Activated CD8-positive, alpha-beta memory T cell treated with anti-CD3 and anti-CD28 coated beads, Interleukin-2, amount 50 U/mL, for 1 hour (primary cell): Measurements from ENCODE around the gene ADSS1.
"Not testable (repeated sequence)": the region's sequence is repeated elsewhere in the genome, so short reads cannot be mapped to it uniquely, and the experiment has no call there.

ENCODE experiments used
- DNase-seq: peaks from one replicate; pipeline ENCODE4 v3.0.0-alpha.2; 2020; ENCODE audit errors: extremely low read depth

ADSS1 gene

DNA sequence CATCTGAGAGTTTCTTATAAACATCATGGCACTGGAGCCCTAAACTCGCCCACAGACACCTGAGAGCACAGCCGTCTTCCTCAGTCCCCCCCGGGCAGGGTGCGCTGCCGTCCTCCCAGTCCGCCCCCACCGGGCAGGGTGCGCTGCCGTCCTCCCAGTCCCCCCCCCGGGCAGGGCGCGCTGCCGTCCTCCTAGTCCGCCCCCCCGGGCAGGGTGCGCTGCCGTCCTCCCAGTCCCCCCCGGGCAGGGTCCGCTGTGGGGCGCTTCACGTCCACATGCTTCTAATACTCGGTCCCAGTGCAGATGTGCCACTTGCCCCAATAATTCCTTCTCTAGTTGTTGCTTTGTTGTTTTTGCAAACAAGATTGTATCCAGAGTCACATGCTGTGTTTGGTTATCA lies 6.9 kb upstream of the ADSS1 start:
- DNase-seq = no peak

DNA sequence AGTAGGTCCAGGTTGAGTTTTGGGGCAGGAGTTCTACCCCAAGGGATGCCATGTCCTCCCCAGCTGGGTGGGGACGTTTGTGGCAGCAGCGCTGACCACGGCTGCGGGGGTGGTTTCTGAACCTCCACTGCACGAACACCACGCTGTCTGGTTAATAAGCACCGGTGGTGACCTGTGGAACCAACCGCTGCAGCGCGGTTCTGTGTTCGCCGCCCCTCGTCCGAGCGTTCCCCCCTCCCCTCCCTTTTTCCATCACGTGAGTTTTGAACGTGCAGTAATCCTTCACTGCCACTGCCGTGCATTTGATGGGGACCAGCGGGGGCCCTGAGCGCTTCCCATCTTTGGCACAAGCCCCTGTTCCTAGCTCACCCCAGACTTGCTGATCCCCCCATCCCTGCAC lies 6.4 kb upstream of the ADSS1 start:
- no peak for DNase-seq

DNA sequence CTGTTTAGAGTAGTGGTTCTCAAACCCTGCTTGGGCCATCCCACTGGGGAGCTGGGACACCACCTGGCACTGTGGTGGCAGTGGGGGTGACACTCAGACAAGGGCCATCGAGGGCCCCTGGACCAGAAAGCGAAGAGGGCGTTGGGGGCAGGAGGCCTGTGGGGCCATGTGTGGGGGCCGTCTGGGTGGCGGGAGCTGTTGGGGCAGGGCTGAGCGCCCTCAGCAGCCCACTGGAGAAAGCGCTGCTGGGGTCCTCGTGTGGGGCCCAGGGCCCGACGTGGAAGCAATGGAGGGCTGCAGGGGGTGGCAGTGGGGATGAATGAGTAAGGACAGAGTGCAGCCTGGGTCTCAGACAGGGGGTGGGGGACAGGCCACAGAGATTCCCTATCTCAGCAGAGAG lies 5.9 kb upstream of the ADSS1 start:
- no peak for DNase-seq

DNA sequence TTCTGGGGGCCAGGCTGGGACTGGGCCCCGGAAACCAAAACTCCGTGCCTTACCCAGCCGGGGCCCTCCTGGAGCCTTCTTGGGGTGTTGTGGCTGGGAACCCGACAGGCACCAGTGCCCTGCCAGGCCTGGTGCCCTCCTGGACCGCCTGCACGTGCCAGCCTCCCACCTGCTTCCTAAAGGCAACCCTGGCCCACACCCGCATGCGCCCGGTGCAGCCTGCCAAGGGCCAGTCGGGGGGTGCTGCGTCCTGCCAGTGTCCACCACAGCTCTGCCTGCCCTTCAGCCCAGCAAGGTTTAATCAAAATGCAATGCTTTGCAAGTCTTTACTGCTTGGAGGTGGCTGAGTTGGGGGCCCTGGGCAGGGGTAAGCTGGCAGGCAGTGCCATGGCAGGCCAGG lies 5.2 kb upstream of the ADSS1 start:
- DNase-seq = no peak

DNA sequence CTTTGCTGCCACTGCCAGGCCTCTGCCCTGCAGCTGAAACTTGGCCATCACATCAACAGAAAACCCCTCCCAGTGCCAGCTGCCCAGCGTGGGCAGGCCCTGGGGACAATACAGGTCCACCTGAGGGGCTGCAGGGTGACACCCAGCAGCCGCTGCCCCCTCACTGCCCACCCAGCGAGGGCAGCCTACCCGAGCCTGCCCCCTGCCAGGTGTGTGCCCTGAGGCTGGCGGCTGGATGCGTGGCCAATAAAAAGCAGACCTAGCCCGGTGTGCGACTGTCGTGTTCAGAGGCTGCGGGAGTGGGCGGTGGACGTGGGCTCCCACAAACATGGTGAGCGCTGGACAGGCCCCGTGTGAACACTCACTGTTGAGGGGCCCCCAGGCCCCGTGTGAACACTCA lies 4.7 kb upstream of the ADSS1 start:
- DNase-seq = no peak

DNA sequence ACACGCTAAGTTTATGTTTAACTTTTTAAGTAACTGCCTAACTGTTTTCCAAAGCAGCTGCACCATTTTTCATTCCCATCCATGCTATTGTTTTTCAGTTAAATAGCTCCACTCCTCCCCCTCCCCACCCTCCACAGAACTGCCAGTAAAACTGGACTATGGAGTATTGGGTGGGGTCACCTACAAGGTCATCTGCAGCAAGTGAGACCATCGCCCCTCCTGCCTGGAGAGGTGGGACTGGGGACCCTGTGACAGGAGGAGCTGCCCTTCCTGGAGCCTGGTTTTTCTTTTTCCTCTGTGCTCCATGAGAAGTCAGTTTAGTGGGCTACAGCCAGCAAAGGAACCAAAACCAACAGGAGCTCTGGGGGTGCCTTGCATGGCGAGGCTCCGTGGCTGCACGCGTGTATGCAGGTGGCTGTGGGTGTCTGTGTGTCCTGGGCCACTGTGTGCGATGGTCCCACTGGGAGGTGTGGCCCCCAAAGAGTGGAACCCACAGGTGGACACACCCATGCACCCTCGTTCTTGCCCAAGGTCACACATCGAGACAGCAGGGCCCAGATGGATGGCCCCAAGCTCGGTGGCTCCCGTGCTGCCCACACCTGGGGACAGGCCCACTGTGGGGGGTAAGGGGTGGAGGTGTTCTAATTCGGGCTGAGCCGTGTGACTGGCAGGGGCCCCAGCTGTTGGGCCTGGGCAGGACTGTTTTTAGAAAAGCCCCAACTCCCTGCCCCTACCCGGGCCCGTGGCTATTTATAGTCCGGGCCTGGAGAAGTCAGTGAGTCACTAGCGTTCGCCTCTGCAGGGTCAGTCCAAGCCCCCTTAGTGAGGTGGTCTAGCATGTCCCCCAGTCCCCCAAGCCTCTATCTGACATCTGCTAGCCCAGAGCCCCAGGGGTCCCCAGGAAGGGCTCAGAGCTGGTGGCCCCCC lies 2.3 kb upstream of the ADSS1 start:
- no peak for DNase-seq

DNA sequence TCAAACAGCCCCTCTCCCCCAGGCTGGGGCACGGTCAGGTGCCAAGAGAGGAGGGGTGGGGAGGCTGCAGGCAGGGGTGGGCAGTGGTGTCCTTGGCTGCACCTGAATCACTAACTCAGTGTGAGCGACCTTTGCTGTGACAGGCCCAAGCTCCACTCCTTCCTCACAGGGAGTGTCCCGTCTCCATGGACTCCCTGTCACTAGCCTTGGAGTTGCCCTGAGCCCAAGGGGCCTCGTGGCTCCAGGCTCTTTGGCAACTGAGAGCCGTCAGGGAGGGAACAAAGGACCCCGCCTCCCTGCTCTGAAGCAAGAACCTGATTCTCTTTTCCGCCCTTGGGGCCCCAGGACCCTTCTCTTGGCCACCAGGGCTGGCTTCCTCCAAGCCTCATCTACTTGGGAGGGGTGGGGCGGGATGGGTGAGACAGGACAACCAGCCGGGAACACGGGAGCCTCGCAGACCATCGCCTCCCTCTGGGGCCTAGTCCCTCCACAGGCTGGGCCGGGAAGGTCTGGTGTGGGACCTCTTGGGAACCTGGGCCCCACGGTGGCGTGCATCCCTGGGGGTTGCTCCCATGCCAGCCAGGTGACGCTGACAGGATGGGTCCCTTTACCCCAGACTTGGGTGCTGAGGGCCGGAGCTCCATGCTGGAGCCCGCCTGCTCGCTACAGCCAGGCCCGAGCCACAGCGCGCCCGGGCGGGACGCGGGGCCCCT lies 935 bp upstream of the ADSS1 start:
- DNase-seq = no peak

DNA sequence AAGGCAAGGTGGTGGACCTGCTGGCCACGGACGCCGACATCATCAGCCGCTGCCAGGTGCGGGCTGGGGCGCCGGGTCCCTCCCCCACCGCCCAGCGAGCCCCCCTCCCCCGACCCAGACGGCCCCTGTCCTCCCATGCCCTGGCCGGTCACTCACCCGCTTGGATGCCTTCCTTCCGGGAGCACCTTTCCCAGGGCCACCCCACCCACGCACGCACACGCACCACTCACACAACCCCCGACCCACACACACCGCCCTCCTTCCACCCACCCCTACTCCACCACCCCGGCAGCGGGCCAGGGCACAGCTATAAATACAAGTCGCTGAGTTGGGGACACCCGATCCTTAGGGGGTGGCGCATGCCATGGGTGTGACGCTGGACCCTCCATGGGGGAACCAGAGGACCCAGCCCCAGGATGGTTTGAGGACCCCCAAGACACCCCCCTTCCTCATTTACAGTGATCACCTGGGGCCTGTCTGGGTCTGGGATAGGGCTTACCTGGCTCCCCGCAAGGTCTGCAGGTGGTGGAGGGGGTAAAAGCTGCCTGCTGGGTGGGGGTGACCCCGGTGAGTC lies 465 bp downstream of the ADSS1 start:
- no peak for DNase-seq

DNA sequence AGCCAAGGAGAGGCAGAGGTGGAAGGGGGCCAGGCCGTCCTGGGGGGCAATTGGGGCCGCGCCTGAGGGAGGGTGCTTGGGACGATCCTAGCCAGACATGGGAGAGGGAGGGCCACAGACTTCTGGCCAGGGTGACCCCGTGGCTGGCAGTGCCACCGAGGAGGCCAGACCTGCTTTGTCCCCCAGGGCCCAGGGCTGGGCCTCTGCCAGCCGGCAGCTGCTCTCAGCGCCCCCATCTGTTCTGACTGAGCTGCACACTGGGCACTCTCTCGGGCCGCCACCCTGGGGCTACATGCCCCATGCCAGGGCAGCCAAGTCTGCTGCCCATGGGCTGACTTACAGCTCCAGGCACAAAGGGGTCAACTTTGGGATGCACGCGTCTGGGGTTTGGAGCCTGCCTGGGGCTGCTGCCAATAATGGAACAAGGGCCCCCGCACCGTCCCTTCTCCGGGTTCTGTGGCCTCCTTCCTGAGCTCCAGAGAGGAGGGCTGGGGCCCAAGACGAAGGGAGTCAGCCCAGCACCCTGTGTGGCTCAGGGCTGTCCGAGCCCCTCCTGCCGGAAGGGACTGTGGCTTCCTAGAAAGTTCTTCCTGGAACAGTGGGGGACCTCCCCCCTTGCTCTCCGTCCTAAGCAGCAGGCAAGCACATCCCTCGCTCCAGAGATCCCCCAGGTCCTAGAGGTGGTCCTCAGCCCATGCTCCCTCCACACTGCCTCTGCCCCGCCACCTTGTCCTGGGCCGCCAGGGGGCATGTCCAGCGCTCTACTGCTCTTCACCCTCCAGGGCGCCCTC lies 1.1 kb downstream of the ADSS1 start:
- DNase-seq = no peak

DNA sequence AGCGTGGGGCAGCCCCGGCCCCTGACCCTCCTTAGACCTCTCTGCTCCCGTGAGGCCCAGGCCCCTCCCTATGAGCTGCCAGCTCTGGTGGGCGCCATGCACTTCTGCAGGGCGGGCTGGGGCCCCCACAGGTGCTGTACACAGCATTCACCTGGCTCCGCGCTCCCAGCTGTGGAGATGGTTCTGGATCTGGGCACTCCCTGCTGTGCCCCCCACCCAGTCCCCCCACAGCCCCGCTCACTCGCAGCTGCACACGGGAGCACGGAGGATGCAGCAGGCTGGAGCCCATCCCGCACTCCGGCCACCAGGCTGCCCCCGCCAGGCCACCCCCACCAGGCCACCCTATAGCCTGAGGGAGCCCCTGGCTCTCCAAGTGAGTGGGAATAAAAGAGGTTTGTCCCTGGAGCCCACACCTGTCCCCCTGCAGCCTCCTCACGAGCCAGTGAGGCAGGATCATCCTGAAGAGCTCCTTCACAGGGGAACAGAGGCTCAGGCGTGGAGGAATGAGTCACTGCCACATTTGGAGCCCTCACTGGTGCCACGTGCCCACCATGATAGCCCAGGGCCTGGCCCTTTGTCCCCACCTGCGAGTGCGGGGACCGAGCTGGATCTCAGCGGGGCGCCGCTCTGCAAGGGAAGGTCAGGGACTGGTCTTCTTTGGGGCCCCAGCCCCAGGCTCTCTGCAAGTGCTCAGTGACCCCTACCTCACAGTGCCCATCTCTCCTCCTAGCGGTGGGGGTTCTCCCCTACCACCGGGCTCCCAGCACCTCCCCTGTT lies 1.9 kb downstream of the ADSS1 start:
- DNase-seq = no peak

DNA sequence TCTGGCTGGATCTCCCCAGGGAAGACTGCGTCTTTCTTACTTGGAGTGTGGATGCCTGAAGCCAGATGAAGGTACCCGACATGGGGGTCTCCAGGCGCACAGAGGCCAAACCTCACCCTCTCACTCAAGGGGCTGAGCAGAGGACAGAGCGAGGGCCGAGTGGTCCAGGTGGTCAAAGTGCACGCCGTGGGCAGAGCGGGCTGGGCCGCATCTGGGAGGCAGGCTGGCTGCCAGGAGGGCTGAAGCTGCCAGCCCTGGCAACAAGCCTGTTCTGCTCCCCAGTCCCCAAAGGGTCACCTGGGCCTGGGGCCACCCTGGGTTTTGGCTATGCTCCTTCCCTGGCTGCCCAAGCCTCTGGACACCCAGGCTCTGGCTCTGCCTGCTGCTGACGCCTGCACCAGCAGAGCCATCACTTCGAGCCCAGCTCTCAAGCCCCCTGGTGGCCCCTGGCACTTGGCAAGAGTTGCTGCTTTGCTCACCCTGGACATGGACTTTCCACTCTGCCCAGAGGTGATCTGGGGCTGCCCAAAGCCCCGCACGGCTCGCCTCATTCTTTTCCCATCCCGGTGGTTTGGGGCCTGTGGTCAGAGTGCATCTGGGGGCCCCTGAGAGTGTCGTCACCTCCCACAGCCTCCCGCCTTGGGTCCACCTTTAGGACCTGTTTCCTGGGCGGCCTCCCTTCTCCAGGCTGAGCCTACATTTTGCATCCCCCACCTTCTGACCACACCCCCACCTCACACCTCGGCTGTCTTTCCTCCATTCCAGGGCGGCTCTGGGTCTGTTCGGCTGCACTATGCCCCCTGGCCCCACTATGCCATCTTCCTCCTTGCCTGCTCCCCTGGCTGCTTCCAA lies 2.8 kb downstream of the ADSS1 start:
- no peak for DNase-seq

DNA sequence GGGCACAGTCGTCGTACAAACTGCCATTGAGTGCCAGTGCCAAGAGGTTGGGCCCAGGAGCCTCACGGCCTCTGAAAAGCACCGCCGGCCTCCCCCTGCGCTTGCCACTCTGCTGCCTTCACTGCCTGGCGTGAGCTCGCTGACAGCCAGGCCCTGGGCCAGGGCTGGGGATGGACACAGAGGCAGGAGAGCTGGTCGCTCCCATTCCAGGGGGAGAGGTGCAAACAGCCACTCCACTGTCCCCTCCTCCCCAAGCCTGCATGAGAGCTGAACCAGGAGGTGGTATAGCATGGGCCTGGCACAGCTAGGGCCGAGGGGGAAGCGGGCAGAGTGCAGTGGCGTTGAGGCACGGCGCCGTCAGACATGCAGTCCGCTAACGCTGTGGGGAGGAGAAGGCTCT lies 4.6 kb downstream of the ADSS1 start:
- no peak for DNase-seq

DNA sequence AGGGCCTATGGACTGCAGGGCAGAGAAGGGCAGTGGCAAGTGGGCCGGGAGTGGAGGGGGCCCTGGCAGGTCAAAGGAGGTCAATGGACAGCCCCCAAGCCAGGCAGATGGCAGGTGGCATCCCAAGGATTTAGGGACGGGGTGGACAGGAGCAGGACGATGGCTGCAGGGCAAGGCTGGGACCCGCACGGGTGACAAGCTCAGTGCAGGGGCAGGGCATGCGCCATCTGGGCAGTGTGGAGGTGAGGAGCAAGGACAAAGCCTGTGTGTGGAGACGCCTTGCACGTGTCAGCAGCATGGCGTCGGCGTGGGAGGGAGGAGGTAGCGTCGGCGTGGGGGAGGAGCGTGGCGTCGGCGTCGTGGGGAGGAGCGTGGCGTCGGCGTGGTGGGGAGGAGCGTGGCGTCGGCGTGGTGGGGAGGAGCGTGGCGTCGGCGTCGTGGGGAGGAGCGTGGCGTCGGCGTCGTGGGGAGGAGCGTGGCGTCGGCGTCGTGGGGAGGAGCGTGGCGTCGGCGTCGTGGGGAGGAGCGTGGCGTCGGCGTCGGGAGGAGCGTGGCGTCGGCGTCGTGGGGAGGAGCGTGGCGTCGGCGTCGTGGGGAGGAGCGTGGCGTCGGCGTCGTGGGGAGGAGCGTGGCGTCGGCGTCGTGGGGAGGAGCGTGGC lies 5.3 kb downstream of the ADSS1 start:
- DNase-seq = not testable (repeated sequence)

DNA sequence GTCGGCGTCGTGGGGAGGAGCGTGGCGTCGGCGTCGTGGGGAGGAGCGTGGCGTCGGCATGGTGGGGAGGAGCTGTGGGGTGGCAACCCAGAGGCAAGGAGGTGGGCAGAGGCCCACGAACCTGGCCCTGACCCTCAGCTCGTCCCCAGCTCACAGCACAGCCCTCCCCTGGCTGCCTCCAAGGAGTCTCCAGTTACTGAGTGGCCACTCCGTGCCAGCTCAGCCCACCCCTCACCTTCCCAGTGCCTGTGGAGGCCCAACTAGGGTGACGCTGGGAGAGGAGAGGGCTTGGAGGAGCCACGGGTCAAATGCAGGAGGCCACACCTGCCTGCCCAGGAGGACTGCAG lies 5.8 kb downstream of the ADSS1 start:
- no peak for DNase-seq

DNA sequence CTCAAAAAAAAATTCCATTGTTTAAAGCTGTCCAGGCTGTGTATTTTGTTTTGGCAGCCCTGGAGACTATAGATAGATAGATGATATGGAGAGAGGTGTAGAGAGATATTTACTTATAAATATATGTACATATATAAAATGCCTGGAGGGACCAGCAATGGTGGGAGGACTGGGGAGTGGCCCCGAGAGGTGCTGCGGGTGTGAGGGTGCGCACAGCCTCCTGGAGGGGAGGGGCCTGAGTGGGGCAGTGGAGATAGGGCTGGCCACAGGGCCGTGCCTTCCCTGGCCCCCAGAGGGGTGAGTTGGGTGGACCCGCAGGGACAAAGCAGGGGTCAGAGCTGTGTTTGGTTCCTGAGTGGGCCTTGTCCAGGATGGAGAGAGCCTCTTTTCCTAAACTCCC lies 6.5 kb downstream of the ADSS1 start:
- DNase-seq = no peak

DNA sequence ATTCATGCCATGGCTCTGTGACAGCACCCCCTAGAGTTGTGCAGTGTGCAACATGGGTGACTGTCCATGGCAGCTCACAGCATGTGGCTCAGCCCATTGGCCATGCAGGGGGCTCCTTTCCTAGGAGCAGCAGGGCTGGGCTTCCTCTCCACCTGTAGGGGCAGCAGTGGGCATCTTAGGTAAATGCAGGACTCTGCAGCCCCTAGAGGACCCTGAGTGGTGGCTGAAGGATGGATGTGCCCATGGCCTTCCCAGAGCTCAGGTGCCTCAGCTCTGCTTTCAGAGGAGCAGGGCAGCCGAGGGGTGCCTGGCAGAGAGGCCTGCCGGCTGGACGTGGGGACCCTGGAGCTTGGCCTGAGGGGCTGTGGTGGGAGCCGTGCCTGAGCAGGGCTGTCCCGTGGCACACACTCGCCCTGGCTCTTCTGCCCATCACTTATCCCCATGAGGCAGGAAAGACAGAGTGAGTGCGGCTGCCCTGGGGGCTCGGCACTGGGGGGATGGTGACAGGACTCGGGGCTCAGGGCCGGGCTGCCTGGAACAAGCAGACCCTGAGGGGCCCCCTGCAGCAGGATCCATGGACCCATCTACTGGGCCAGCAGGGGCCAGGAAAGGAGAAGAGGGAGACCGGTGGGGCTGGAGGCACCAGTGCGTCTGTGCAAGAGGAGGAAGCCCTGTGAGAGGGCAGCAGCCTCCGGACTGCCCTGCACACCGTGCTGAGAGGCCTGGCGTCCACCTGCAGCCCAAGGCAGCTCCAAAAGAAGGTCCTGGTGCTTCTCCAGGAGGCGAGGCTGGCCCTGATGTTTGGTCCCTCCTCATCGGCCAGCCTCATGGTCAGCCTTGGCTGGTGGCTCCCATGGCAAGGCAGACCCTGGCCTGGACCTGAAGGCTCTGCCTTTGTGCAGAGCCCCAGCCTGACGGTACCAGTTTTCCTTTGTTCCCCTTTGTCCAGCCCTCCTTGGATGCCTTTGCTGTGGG lies 7.6 kb downstream of the ADSS1 start:
- DNase-seq = no peak

DNA sequence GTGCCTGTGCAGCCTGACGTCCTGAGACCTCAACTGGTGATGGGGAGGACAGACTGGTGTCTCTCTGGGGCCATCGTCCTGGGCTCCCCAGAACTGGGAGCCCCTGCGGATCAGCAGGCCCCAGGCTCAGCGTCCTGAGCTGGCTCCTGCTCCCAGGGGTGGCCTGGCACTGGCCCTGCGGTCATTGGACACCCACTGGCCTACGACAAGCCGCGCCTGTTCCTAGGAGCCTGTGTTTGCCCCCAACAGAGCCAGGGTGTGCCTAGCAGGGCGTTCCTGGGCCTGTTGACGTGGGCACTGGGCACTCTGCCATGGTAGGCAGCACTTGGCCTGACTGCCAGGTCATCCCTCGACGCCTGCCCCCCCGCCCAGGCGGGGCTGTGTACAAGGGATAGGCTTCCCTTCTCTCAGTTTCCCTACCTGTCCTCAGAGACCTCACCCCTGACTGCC lies 8.4 kb downstream of the ADSS1 start:
- DNase-seq = no peak

DNA sequence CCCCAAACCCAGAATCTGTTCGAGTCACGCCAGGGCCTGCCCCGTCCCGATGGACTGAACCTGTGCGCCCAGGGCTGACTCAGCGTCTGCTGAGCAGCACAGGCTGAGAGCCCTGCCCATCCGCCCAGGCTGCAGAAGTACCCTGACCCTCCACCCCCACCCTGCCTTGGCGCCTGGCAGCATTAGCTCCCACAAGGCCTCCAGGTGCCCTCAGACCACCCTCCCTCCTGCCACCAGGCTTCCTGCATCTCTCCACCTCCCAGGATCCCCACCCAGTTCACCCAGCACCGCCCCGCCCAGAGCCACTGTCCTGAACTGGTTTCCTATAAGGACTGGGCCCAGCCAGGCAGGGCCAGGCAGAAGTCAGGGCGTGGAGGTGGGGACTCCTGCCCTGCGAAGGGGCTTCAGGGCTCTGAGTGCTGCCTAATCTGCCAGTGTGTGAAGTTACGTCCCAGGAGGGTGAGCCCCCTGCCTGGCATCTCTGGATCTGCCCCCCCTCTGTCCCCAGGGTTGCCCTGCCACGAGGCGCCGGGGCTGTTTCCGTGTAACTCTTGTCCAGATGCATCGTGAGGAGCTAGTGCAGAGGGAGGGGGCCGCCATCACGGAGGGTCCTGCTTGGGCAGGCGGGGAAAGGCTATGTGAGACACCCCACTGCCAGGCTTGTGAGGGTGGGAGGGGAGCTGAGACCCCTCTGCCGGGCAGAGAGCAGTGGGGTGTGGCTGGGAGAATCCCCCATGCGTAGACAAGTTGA lies 9.1 kb downstream of the ADSS1 start:
- no peak for DNase-seq
